ACC112 (cell line): ENCODE data around the gene KHDRBS1.
"Not testable (repeated sequence)": the region's sequence is repeated elsewhere in the genome, so short reads cannot be mapped to it uniquely, and the experiment has no call there.

Source experiments
- H2AFZ ChIP-seq: fragments of 200-600 bp; sonication (generic); one replicate; pipeline ENCODE4 v1.6.0; 2017; ENCODE audit warnings: antibody characterized with exemption, low read length; ENCODE audit not compliant: unreplicated experiment
- H3K27ac ChIP-seq: fragments of 200-600 bp; sonication (generic); 2 replicates; pipeline ENCODE4 v1.5.1; 2014; ENCODE audit warnings: low read depth, mild to moderate bottlenecking, antibody characterized with exemption, low read length, moderate library complexity
- H3K27me3 ChIP-seq: fragments of 200-600 bp; sonication (generic); 2 replicates; pipeline ENCODE4 v1.6.1; 2014; ENCODE audit warnings: mild to moderate bottlenecking, antibody characterized with exemption, low read length, moderate library complexity, mixed read lengths; ENCODE audit not compliant: insufficient read depth
- H3K36me3 ChIP-seq: fragments of 200-600 bp; sonication (generic); 2 replicates; pipeline ENCODE4 v1.6.1; 2016; ENCODE audit warnings: mild to moderate bottlenecking, antibody characterized with exemption, low read length, moderate library complexity, mixed read lengths; ENCODE audit not compliant: insufficient read depth
- H3K4me1 ChIP-seq: fragments of 200-600 bp; sonication (generic); one replicate; pipeline ENCODE4 v1.6.1; 2016; ENCODE audit warnings: low read length, mixed read lengths; ENCODE audit not compliant: insufficient read depth, unreplicated experiment, control insufficient read depth
- H3K4me3 ChIP-seq: fragments of 200-600 bp; sonication (generic); 2 replicates; pipeline ENCODE4 v1.5.1; 2014; ENCODE audit warnings: mild to moderate bottlenecking, low read depth, low read length
- H3K79me2 ChIP-seq: fragments of 200-600 bp; sonication (generic); one replicate; pipeline ENCODE4 v1.6.0; 2016; ENCODE audit warnings: low read length; ENCODE audit not compliant: control insufficient read depth, unreplicated experiment, insufficient read depth

KHDRBS1 gene

GRCh38 chr1:32012709-32013385, 821 bp upstream of the KHDRBS1 start:
- Histone ChIP-seq H3K79me2 (peaks cover 40% of the 10 kb centered on the region), H3K27me3 (no peaks in the 10 kb centered on the region), H3K4me3 (peak overlapping the region; percentile 95), H3K27ac (peak overlapping the region; percentile 56), H3K36me3 (no peaks in the 10 kb centered on the region), H2AFZ (peak overlapping the region; percentile 44), H3K4me1 (peaks cover 22% of the 10 kb centered on the region)

- H3K27ac ChIP-seq = peak overlapping the region; percentile 87
- peaks cover 27% of the 10 kb centered on the region for H3K4me1 ChIP-seq
- H3K4me3 ChIP-seq = peak overlapping the region; percentile 95
- peaks cover 54% of the 10 kb centered on the region for H3K79me2 ChIP-seq
- H3K27me3 ChIP-seq = no peaks in the 10 kb centered on the region
- H2AFZ ChIP-seq = peak overlapping the region; percentile 30
- H3K36me3 ChIP-seq = no peaks in the 10 kb centered on the region
These were observed 705 bp downstream of the KHDRBS1 start for GRCh38 chr1:32014199-32014947.

DNA sequence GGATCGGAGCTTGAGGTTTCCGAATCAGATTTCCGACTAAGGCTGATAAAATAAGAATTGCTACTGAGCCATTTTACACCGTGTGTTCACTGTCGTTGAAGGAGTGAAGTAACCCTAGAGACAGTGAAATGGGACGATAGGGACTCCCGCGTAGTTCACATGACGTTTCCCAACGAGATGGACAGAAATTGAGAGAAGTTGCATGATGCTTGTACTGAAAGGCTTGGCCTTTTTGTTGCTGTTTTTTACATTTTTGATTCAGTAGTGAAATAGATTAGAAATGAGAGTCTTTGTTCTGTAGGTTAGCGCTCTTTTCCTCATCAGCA, 1.2 kb downstream of the KHDRBS1 start:
- peak overlapping the region; percentile 87; the same call in 1 of the 2 replicates for H3K27ac ChIP-seq
- peak overlapping the region; percentile 95 for H3K4me3 ChIP-seq
- H3K36me3 ChIP-seq = no peaks in the 10 kb centered on the region
- H3K79me2 ChIP-seq = peaks cover 59% of the 10 kb centered on the region
- peaks cover 33% of the 10 kb centered on the region for H3K4me1 ChIP-seq
- no peaks in the 10 kb centered on the region for H3K27me3 ChIP-seq
- no peak overlapping the region for H2AFZ ChIP-seq

GRCh38 chr1:32020339-32020738, 6.7 kb downstream of the KHDRBS1 start:
- Histone ChIP-seq H3K27me3 (no peaks in the 10 kb centered on the region), H3K79me2 (peaks cover 97% of the 10 kb centered on the region), H2AFZ (no peak overlapping the region), H3K4me3 (no peak overlapping the region), H3K27ac (no peak overlapping the region), H3K4me1 (peaks cover 44% of the 10 kb centered on the region), H3K36me3 (peaks cover 5% of the 10 kb centered on the region)

DNA sequence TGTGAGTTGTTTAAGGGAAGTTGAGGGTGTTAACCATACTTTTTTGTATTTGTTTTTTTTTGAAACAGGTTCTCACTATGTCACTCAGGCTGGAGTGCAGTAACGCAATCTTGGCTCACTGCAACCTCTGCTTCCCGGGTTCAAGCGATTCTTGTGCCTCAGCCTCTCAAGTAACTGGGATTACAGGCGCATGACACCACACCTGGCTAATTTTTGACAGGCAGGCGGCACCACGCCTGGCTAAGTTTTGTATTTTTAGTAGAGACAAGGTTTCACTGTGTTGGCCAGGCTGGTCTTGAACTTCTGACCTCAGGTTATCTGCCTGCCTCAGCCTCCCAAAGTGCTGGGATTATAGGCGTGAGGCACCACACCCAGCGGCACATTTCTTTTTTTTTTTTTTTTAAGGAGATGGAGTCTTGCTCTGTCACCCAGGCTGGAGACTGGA, 7.9 kb downstream of the KHDRBS1 start:
- H3K27ac ChIP-seq, H3K36me3 ChIP-seq, H3K4me3 ChIP-seq: not testable (repeated sequence)

GRCh38 chr1:32023351-32023750, 9.7 kb downstream of the KHDRBS1 start:
- peaks cover 96% of the 10 kb centered on the region for H3K79me2 ChIP-seq
- peaks cover 5% of the 10 kb centered on the region for H3K36me3 ChIP-seq
- H3K4me1 ChIP-seq = peaks cover 27% of the 10 kb centered on the region
- H3K27me3 ChIP-seq = no peaks in the 10 kb centered on the region
- H3K27ac ChIP-seq = no peak overlapping the region
- no peak overlapping the region for H2AFZ ChIP-seq
- H3K4me3 ChIP-seq = no peak overlapping the region

More for the DNA sequence above, 7.9 kb downstream of the KHDRBS1 start:
- H2AFZ ChIP-seq, H3K27me3 ChIP-seq: not testable (repeated sequence)
- Histone ChIP-seq H3K79me2 (peaks cover 97% of the 10 kb centered on the region), H3K4me1 (peaks cover 31% of the 10 kb centered on the region)

GRCh38 chr1:32025515-32025914, 11.8 kb downstream of the KHDRBS1 start:
- no peak overlapping the region for H3K27ac ChIP-seq
- H3K4me3 ChIP-seq = no peak overlapping the region
- no peaks in the 10 kb centered on the region for H3K27me3 ChIP-seq
- peaks cover 5% of the 10 kb centered on the region for H3K36me3 ChIP-seq
- no peak overlapping the region for H2AFZ ChIP-seq
- peaks cover 10% of the 10 kb centered on the region for H3K4me1 ChIP-seq
- H3K79me2 ChIP-seq = peaks cover 96% of the 10 kb centered on the region

DNA sequence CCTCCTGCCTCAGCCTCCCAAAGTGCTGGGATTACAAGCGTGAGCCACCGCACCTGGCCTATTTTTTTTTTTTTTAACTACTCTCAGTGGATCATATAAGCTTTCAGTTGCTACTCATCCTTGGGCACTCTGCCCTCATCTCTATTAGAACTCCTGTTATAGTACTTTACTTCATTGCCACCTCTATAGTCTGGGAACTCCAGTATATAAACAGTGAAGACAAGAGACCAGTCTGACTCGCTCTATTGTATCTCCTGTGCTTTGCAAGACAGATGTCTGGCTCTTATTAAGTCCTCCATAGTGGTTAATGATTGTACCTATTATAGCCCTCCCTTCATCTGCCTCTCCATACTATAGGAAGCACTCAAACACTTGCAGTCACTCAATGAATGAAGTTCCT, 15.1 kb downstream of the KHDRBS1 start:
- H3K4me3 ChIP-seq = no peak overlapping the region
- H3K27me3 ChIP-seq = no peaks in the 10 kb centered on the region
- no peak overlapping the region for H2AFZ ChIP-seq
- no peak overlapping the region for H3K27ac ChIP-seq
- peaks cover 19% of the 10 kb centered on the region for H3K36me3 ChIP-seq
- peaks cover 94% of the 10 kb centered on the region for H3K79me2 ChIP-seq
- peaks cover 17% of the 10 kb centered on the region for H3K4me1 ChIP-seq

DNA sequence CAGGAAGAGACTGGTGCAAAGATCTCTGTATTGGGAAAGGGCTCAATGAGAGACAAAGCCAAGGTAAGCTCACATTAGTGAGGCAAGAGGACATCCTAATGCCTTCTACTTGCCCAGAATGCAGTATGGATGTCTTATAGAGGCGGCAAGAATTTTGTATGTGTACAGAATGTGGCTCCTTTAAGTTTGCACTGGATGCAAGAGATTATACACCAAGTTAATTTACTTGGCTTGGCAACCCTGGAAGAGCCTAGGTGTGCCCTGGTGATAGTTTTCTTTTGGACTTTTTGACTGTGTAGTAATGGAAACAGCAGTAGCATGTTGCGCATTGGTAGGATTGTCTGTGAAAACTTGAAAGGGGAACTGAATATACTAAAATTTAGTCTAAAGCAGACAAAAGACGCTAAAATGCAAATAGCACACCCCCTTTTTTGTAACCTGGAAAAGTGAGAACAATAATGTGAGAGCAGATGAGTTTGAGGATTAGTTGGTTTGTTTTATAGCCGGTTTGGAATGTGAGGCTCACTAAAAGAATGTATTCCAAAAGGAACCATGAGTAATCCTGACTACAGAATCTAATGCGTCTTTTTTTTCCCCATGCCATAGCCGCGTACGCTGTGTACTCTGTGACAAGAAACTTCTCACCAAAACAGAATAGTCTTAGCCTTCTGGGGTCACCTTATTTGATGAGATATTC, 18.1 kb downstream of the KHDRBS1 start:
- Histone ChIP-seq H2AFZ (no peak overlapping the region), H3K27ac (peak overlapping the region; percentile 40; the same call in 1 of the 2 replicates), H3K27me3 (no peaks in the 10 kb centered on the region), H3K79me2 (peaks cover 88% of the 10 kb centered on the region), H3K36me3 (peaks cover 33% of the 10 kb centered on the region), H3K4me1 (peaks cover 15% of the 10 kb centered on the region), H3K4me3 (no peak overlapping the region)

- peaks cover 34% of the 10 kb centered on the region for H3K36me3 ChIP-seq
These were observed 18.6 kb downstream of the KHDRBS1 start for GRCh38 chr1:32032275-32032615.

More at GRCh38 chr1:32032275-32032615, 18.6 kb downstream of the KHDRBS1 start:
- Histone ChIP-seq H3K79me2 (peaks cover 86% of the 10 kb centered on the region), H3K4me1 (peaks cover 15% of the 10 kb centered on the region), H3K27ac (peak overlapping the region; percentile 29; the same call in 1 of the 2 replicates), H3K4me3 (no peak overlapping the region), H3K27me3 (no peaks in the 10 kb centered on the region), H2AFZ (no peak overlapping the region)
